K562 (cell line): ENCODE measurements around the gene CCT8L2. TPM values are rescaled to one million over a fixed set of nuclear protein-coding genes. Genes with fewer than 3 reads are reported as not detected.
"Not testable (repeated sequence)": the region's sequence is repeated elsewhere in the genome, so short reads cannot be mapped to it uniquely, and the experiment has no call there.

Source experiments
- ATAC-seq: fragments of 200-7000 bp; cut with Tn5 transposase; 3 replicates; pipeline ENCODE4 v1.9.1; 2020; ENCODE audit warnings: moderate library complexity
- BruUV-seq: library from RNA; stranded (reverse); fragments of 400-500 nt; replicated peaks from 2 replicates; lab custom pipeline; 2021; lab: Mats Ljungman, UMichigan
- CTCF ChIA-PET: fragments of 300-600 bp; formaldehyde crosslinking; extraction: SDS; loops from one replicate; lab custom pipeline; 2021; ENCODE audit warnings: low intra/inter-chr PET ratio; lab: Yijun Ruan, JAX
- POLR2A ChIA-PET: fragments of 300-600, 350-650 bp; sonication (Branson Sonifier 250); formaldehyde crosslinking; extraction: SDS; loops from one replicate; lab custom pipeline; 2021; ENCODE audit warnings: antibody characterized with exemption, inconsistent platforms; lab: Yijun Ruan, JAX
- DNase-seq, 4 experiments: peaks; one replicate each; pipeline versions ENCODE4 v3.0.0 to v3.0.0-alpha.2; 2011 to 2018; ENCODE audit warnings: low spot score in 3 of 4, mixed read lengths in 3 of 4; ENCODE audit errors: extremely low read depth in 1 of 4
- FAIRE-seq: peaks from 2 replicates; lab custom pipeline; 2011; peaks lifted over from hg19 to GRCh38; lab: Jason Lieb, UNC
- H2AFZ ChIP-seq: 2 replicates; pipeline ENCODE4 v1.6.0; 2011; ENCODE audit warnings: low read depth, low read length, control low read depth, inconsistent platforms
- H3K27ac ChIP-seq: fragments of 200-600 bp; 3 replicates; pipeline ENCODE4 v1.8.0; 2011; ENCODE audit warnings: low read depth, mild to moderate bottlenecking, control low read depth, inconsistent platforms, low read length, moderate library complexity, mixed read lengths; ENCODE audit errors: extremely low read depth
- H3K27me3 ChIP-seq, 2 experiments: fragments of 300-600 bp in 1 of 2; 2 replicates in 1 of 2; 3 replicates in 1 of 2; pipeline versions ENCODE4 v1.6.0 to v1.8.0; 2011; ENCODE audit warnings: inconsistent platforms in 2 of 2, low read length in 2 of 2, mild to moderate bottlenecking in 1 of 2, mixed read lengths in 1 of 2, moderate library complexity in 1 of 2; ENCODE audit not compliant: control insufficient read depth in 2 of 2, insufficient read depth in 2 of 2
- H3K36me3 ChIP-seq: fragments of 300-600 bp; 3 replicates; pipeline ENCODE4 v1.8.0; 2011; ENCODE audit warnings: mild to moderate bottlenecking, low read length, inconsistent platforms; ENCODE audit not compliant: control insufficient read depth, insufficient read depth
- H3K4me1 ChIP-seq, 2 experiments: fragments of 200-600 bp in 1 of 2; replicated peaks in 1 of 2; 2 replicates in 1 of 2; 3 replicates in 1 of 2; pipeline versions ENCODE4 v1.5.1 to v1.8.0; 2011; ENCODE audit warnings: inconsistent platforms in 2 of 2, low read length in 2 of 2, mild to moderate bottlenecking in 1 of 2, mixed read lengths in 1 of 2, moderate library complexity in 1 of 2; ENCODE audit not compliant: control insufficient read depth in 2 of 2, insufficient read depth in 2 of 2
- H3K4me2 ChIP-seq: 2 replicates; pipeline ENCODE4 v1.6.1; 2011; ENCODE audit warnings: low read length, control low read depth, inconsistent platforms, mixed read lengths; ENCODE audit not compliant: insufficient read depth
- H3K4me3 ChIP-seq: fragments of 200-600 bp; sonication (generic), shearing (Covaris generic); 2 replicates; pipeline ENCODE4 v1.5.1; 2016; ENCODE audit warnings: control low read depth, inconsistent platforms
- H3K79me2 ChIP-seq: fragments of 200-600 bp; 3 replicates; pipeline ENCODE4 v1.8.0; 2011; ENCODE audit warnings: low read length, inconsistent platforms; ENCODE audit not compliant: control insufficient read depth, insufficient read depth
- H3K9ac ChIP-seq, 2 experiments: 2 replicates each; pipeline versions ENCODE4 v1.6.0 to v1.6.1; 2011; ENCODE audit warnings: low read depth in 2 of 2, low read length in 2 of 2, control low read depth in 1 of 2, inconsistent platforms in 1 of 2, mild to moderate bottlenecking in 1 of 2, mixed read lengths in 1 of 2; ENCODE audit not compliant: insufficient read depth in 1 of 2
- H3K9me1 ChIP-seq: one replicate; pipeline ENCODE4 v1.6.0; 2011; ENCODE audit warnings: inconsistent platforms, mild to moderate bottlenecking, low read length, moderate library complexity; ENCODE audit not compliant: control insufficient read depth, insufficient read depth
- H3K9me3 ChIP-seq: replicated peaks from 2 replicates; pipeline ENCODE4 v1.5.1; 2011; ENCODE audit warnings: low read depth, low read length, inconsistent platforms; ENCODE audit not compliant: control insufficient read depth, insufficient read depth
- H4K20me1 ChIP-seq: replicated peaks from 2 replicates; pipeline ENCODE4 v1.6.1; 2011; ENCODE audit warnings: low read length, inconsistent platforms, mixed read lengths; ENCODE audit not compliant: control insufficient read depth, insufficient read depth
- CTCFL ChIP-seq: IDR thresholded peaks from 2 replicates; pipeline ENCODE4 v1.6.1; 2011; ENCODE audit warnings: borderline replicate concordance, low read depth, mild to moderate bottlenecking, moderate library complexity, low read length; ENCODE audit not compliant: insufficient read depth, poor library complexity, severe bottlenecking
- CXXC5 ChIP-seq: fragments of 250-450 bp; sonication (Bioruptor Pico); IDR thresholded peaks from 2 replicates; pipeline ENCODE4 v1.8.0; 2022; ENCODE audit warnings: inconsistent platforms, mild to moderate bottlenecking, moderate library complexity
- DMBX1 ChIP-seq: fragments of 250-450 bp; sonication (Bioruptor Pico); IDR thresholded peaks from 2 replicates; pipeline ENCODE4 v1.8.0; 2022; ENCODE audit warnings: inconsistent platforms, mild to moderate bottlenecking, moderate library complexity, borderline replicate concordance
- FOXJ2 ChIP-seq: fragments of 200-800 bp; sonication (Bioruptor generic); IDR thresholded peaks from 2 replicates; pipeline ENCODE4 v1.6.1; 2016; ENCODE audit warnings: missing genetic modification characterization, missing compliant biosample characterization
- GATAD2B ChIP-seq: fragments of 450-650 bp; IDR thresholded peaks from 2 replicates; pipeline ENCODE4 v1.6.1; 2017; ENCODE audit warnings: mild to moderate bottlenecking, borderline replicate concordance
- KDM2B ChIP-seq: fragments of 250-450 bp; sonication (Bioruptor Pico); IDR thresholded peaks from 2 replicates; pipeline ENCODE4 v1.8.0; 2021; ENCODE audit warnings: mild to moderate bottlenecking, moderate library complexity
- KDM5B ChIP-seq: fragments of 200-600 bp; sonication (generic); IDR thresholded peaks from 2 replicates; pipeline ENCODE4 v1.6.1; 2012; ENCODE audit warnings: low read depth, mild to moderate bottlenecking, moderate library complexity, low read length, control low read depth, inconsistent platforms; ENCODE audit not compliant: insufficient replicate concordance
- MNT ChIP-seq, 2 experiments: fragments of 450-650 bp; conservative IDR thresholded peaks; 2 replicates each; pipeline ENCODE4 v1.6.1; 2017; ENCODE audit warnings: mild to moderate bottlenecking in 2 of 2, moderate library complexity in 2 of 2
- PRMT5 ChIP-seq: sonication (generic); formaldehyde crosslinking; IDR thresholded peaks from 2 replicates; pipeline ENCODE4 v1.5.0; 2020; ENCODE audit warnings: missing genetic modification reagents
- RBM22 ChIP-seq: fragments of 200-400 bp; formaldehyde crosslinking; IDR thresholded peaks from 2 replicates; pipeline ENCODE4 v1.6.1; 2018; ENCODE audit warnings: low read length, low read depth; ENCODE audit not compliant: poor library complexity, severe bottlenecking
- SIN3A ChIP-seq, 2 experiments: fragments of 150-350 bp in 1 of 2; IDR thresholded peaks; 2 replicates each; pipeline ENCODE4 v1.6.1; 2011 to 2016; ENCODE audit warnings: borderline replicate concordance in 2 of 2, low read depth in 2 of 2, low read length in 2 of 2, mild to moderate bottlenecking in 2 of 2, moderate library complexity in 2 of 2; ENCODE audit not compliant: control insufficient read depth in 1 of 2
- SMC3 ChIP-seq: conservative IDR thresholded peaks from 2 replicates; pipeline ENCODE4 v1.6.1; 2011; ENCODE audit warnings: low read depth, low read length, improper control_type of control experiment; ENCODE audit not compliant: insufficient read depth
- TGIF2 ChIP-seq: sonication (generic); formaldehyde crosslinking; IDR thresholded peaks from 2 replicates; pipeline ENCODE4 v1.8.1; 2022; ENCODE audit warnings: mild to moderate bottlenecking, missing genetic modification reagents, moderate library complexity
- YY1 ChIP-seq, 3 experiments: IDR thresholded peaks; 2 replicates each; pipeline ENCODE4 v1.6.1; 2011; ENCODE audit warnings: low read length in 2 of 3, mild to moderate bottlenecking in 2 of 3, moderate library complexity in 2 of 3, borderline replicate concordance in 1 of 3, control low read depth in 1 of 3, low read depth in 1 of 3; ENCODE audit not compliant: insufficient read depth in 3 of 3, insufficient replicate concordance in 2 of 3, control insufficient read depth in 1 of 3, insufficient read length in 1 of 3; ENCODE audit errors: extremely low read depth in 1 of 3
- WGBS: fragments of 100-300 bp; shearing (Covaris generic); methylation state at CpG from one replicate; pipeline ENCODE4 v1.1.6; 2016; ENCODE audit warnings: low coverage, mixed read lengths; ENCODE audit not compliant: insufficient coverage; ENCODE audit errors: missing lambda C conversion rate; 5-methylcytosine and 5-hydroxymethylcytosine counted together
- in situ Hi-C: fragments of 300-500 bp; cut with MboI; formaldehyde crosslinking; loops from 4 replicates; pipeline ENCODE4 v1.15.0; 2018; ENCODE audit warnings: inconsistent platforms, mixed read lengths
- intact Hi-C: fragments of 100-400 bp; cut with micrococcal nuclease; formaldehyde crosslinking; loops from 2 replicates; pipeline ENCODE4 v1.14.2; 2022
- polyA plus RNA-seq, 8 experiments: library from polyadenylated mRNA; depleted of rRNA in 4 of 8; stranded (reverse) in 5 of 8; unstranded in 3 of 8; fragments of >200 nt; fragmentation: Nextera tagmentation in 2 of 8; fragmentation: Illumina TruSeq in 1 of 8; extraction: Ambion mirVana in 2 of 8; extraction: Trizol in 1 of 8; gene quantifications; 2 replicates each; pipeline versions ENCODE4 v1.2.1 to v1.2.3, GENCODE V29; 2011 to 2014; ENCODE audit warnings: inconsistent platforms in 1 of 8, missing spikeins in 1 of 8
- total RNA-seq, 7 experiments: library from RNA; depleted of rRNA in 6 of 7; stranded (reverse); fragments of >200 nt in 6 of 7; fragmentation: Illumina TruSeq in 2 of 7; extraction: Trizol in 2 of 7; gene quantifications; 2 replicates each; pipeline versions ENCODE4 v1.2.1 to v1.2.3, GENCODE V29; 2011 to 2021; ENCODE audit warnings: low replicate concordance in 1 of 7

Gene CCT8L2
- total and polyA plus RNA-seq, 9 of the 15 experiments (the other 6 are each of a cell fraction or from before 2014, with no cell fraction given) = 0.13 TPM; not detected in 8

GRCh38 chr22:16602224-16602727 lies 9.7 kb upstream of the CCT8L2 start:
- Histone ChIP-seq H3K9ac (peak overlapping the region; percentile 80 to 98), H3K27ac (peak overlapping the region; percentile 89), H3K79me2 (peaks cover 55% of the 10 kb centered on the region), H3K4me3 (peak overlapping the region; percentile 73), H2AFZ (peak overlapping the region; percentile 69), H3K4me1 (peaks cover 22% of the 10 kb centered on the region in 2 experiments; a peak in 4 of 5 replicates), H3K4me2 (peak overlapping the region; percentile 91)
- WGBS = 4% methylated on average over 51 of the region's 70 CpGs
- H3K36me3 ChIP-seq, BruUV-seq, CTCF ChIA-PET, FAIRE-seq, H4K20me1 ChIP-seq, intact Hi-C loops, H3K9me3 ChIP-seq, H3K27me3 ChIP-seq, in situ Hi-C loops, H3K9me1 ChIP-seq: not testable (repeated sequence)
- POLR2A ChIA-PET = interaction anchor here (0.6 to 4.6 kb wide), 6 partner anchors 11 to 181 kb away, joined by 4 to 14 read pairs (median 6); no protein-coding TSS in a partner anchor
- DNase-seq (peak; percentile 79 to 97 (median 94)), ATAC-seq (peak; percentile 30)
- peak; percentile 34 for TF ChIP-seq CTCFL
- peak in 1 of 2 experiments; percentile 65; a peak in 2 of 4 replicates for TF ChIP-seq SIN3A (IDR thresholded peaks at IDR 0.05; ENCODE audit: borderline replicate concordance in 2 of 2, control insufficient read depth in 1 of 2, low read depth in 2 of 2, low read length in 2 of 2)
- TF ChIP-seq CXXC5 (CRISPR knock-in tag) = peak; percentile 30
- peak in 1 of 3 experiments; percentile 48 for TF ChIP-seq YY1 (IDR thresholded peaks at IDR 0.05; ENCODE audit: borderline replicate concordance in 1 of 3, control insufficient read depth in 1 of 3, extremely low read depth in 1 of 3, insufficient read depth in 3 of 3, insufficient read length in 1 of 3, insufficient replicate concordance in 2 of 3, low read depth in 1 of 3, low read length in 2 of 3)
- TF ChIP-seq MNT (conservative IDR thresholded peaks at IDR 0.05) = 0 out of 4 replicates have a peak, but pooled peaks of 1 of the 2 experiments have one; percentile 9
- TF ChIP-seq FOXJ2 (tag) = peak; percentile 48; the same call in 1 of the 2 replicates
- TF ChIP-seq DMBX1 (CRISPR knock-in tag) = peak; percentile 41
- peak; percentile 68; the same call in 1 of the 2 replicates for TF ChIP-seq KDM2B (CRISPR knock-in tag)
- TF ChIP-seq SMC3 = 0 out of 2 replicates have a peak, but pooled peaks have one; percentile 14
- peak; percentile 21; the same call in 1 of the 2 replicates for TF ChIP-seq TGIF2
- peak; percentile 7 for TF ChIP-seq KDM5B
- TF ChIP-seq GATAD2B = peak; percentile 61; the same call in 1 of the 2 replicates
- TF ChIP-seq PRMT5 (CRISPR knock-in tag) = 0 out of 2 replicates have a peak, but pooled peaks have one; percentile 10
- TF ChIP-seq RBM22 = peak; percentile 55
